HAP-1 (cell line): ENCODE measurements around the gene ZNF532.
A peak's percentile ranks its signal among the peaks of the same experiment; 100 is the strongest.
"Not testable (repeated sequence)": the region's sequence is repeated elsewhere in the genome, so short reads cannot be mapped to it uniquely, and the experiment has no call there.

Experiments
- DNase-seq, 2 experiments: peaks; one replicate each; pipeline ENCODE4 v3.0.0-alpha.2; 2016 to 2020; ENCODE audit warnings: low spot score in 2 of 2
- H3K27me3 ChIP-seq: fragments of 250-450 bp; sonication (Bioruptor Pico); 2 replicates; pipeline ENCODE4 v1.5.1; 2020; ENCODE audit warnings: low read depth, mild to moderate bottlenecking, moderate library complexity
- H3K36me3 ChIP-seq: fragments of 250-450 bp; sonication (Bioruptor Pico); replicated peaks from 2 replicates; pipeline ENCODE4 v1.5.1; 2020; ENCODE audit warnings: mild to moderate bottlenecking
- H3K4me1 ChIP-seq: fragments of 250-450 bp; sonication (Bioruptor Pico); 2 replicates; pipeline ENCODE4 v1.5.1; 2020; ENCODE audit warnings: mild to moderate bottlenecking
- H3K4me3 ChIP-seq: fragments of 250-450 bp; sonication (Bioruptor Pico); 2 replicates; pipeline ENCODE4 v1.5.1; 2020; ENCODE audit warnings: mild to moderate bottlenecking, moderate library complexity
- H3K9me3 ChIP-seq: fragments of 250-450 bp; sonication (Bioruptor Pico); 2 replicates; pipeline ENCODE4 v1.5.1; 2020; ENCODE audit warnings: mild to moderate bottlenecking, moderate library complexity
- in situ Hi-C: fragments of 300-500 bp; cut with MboI; formaldehyde crosslinking; loops from 3 replicates; pipeline ENCODE4 v1.14.3; 2020; ENCODE audit warnings: low sequenced_read_pairs, inconsistent platforms, mixed read lengths

Gene ZNF532

GRCh38 chr18:58908006-58908405, 43.3 kb downstream of the ZNF532 start:
- in situ Hi-C loops: no loop called here
- no peak overlapping the region for H3K4me3 ChIP-seq
- no peaks in the 10 kb centered on the region for H3K27me3 ChIP-seq
- H3K9me3 ChIP-seq: no peaks in the 10 kb centered on the region
- peaks cover 14% of the 10 kb centered on the region for H3K4me1 ChIP-seq
- no peak for DNase-seq
- H3K36me3 ChIP-seq: no peaks in the 10 kb centered on the region

- Histone ChIP-seq H3K4me3 (no peak overlapping the region), H3K4me1 (peaks cover 14% of the 10 kb centered on the region), H3K9me3 (no peaks in the 10 kb centered on the region), H3K27me3 (no peaks in the 10 kb centered on the region), H3K36me3 (no peaks in the 10 kb centered on the region)
- no peak for DNase-seq
- in situ Hi-C loops: no loop called here
Observed at GRCh38 chr18:58909521-58909920, 44.8 kb downstream of the ZNF532 start.

GRCh38 chr18:58911241-58911640, 46.6 kb downstream of the ZNF532 start:
- H3K4me1 ChIP-seq: peaks cover 23% of the 10 kb centered on the region
- DNase-seq: no peak
- no peaks in the 10 kb centered on the region for H3K9me3 ChIP-seq
- in situ Hi-C loops: no loop called here
- no peaks in the 10 kb centered on the region for H3K36me3 ChIP-seq
- H3K27me3 ChIP-seq: no peaks in the 10 kb centered on the region
- H3K4me3 ChIP-seq: no peak overlapping the region

DNA sequence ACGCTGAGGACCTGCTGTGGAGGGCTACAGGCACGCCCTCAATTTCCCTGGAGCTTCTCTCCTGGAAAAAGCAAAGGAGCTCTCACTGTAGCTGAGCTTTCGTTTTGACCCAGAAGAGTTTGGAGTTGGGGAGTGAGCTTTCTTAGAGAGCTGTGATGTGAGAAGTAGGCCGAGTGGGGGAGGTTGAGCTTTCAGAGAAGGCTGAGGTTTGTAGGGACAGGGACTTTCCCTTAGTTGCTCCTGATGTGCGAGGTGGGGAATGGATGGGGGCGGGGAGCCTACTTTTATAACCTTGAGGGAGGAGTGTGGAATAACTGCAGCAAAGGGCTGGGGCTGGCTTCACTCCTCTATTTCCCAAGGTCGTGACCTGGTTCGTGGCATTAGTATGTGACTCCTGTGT, 47.1 kb downstream of the ZNF532 start:
- in situ Hi-C loops: no loop called here
- no peaks in the 10 kb centered on the region for H3K36me3 ChIP-seq
- no peak overlapping the region for H3K4me3 ChIP-seq
- H3K4me1 ChIP-seq: peaks cover 23% of the 10 kb centered on the region
- no peaks in the 10 kb centered on the region for H3K27me3 ChIP-seq
- H3K9me3 ChIP-seq: no peaks in the 10 kb centered on the region
- no peak for DNase-seq

GRCh38 chr18:58915006-58915799, 50.5 kb downstream of the ZNF532 start:
- H3K9me3 ChIP-seq: no peaks in the 10 kb centered on the region
- no peaks in the 10 kb centered on the region for H3K27me3 ChIP-seq
- H3K36me3 ChIP-seq: no peaks in the 10 kb centered on the region
- in situ Hi-C loops: no loop called here
- H3K4me3 ChIP-seq: no peak overlapping the region
- DNase-seq: no peak
- H3K4me1 ChIP-seq: peaks cover 9% of the 10 kb centered on the region

- Histone ChIP-seq H3K36me3 (no peaks in the 10 kb centered on the region), H3K27me3 (no peaks in the 10 kb centered on the region)
Observed at GRCh38 chr18:58915995-58916394, 51.3 kb downstream of the ZNF532 start.

DNA sequence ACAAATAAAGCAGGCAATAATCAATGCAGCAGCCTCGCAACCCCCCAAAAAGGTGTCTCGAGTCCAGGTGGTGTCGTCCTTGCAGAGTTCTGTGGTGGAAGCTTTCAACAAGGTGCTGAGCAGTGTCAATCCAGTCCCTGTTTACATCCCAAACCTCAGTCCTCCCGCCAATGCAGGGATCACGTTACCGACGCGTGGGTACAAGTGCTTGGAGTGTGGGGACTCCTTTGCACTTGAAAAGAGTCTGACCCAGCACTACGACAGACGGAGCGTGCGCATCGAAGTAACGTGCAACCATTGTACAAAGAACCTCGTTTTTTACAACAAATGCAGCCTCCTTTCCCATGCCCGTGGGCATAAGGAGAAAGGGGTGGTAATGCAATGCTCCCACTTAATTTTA, 55.3 kb downstream of the ZNF532 start:
- H3K27me3 ChIP-seq, H3K36me3 ChIP-seq: not testable (repeated sequence)

More at GRCh38 chr18:58915995-58916394, 51.3 kb downstream of the ZNF532 start:
- Histone ChIP-seq H3K9me3 (no peaks in the 10 kb centered on the region), H3K4me3 (no peak overlapping the region), H3K4me1 (peaks cover 9% of the 10 kb centered on the region)
- DNase-seq: peak in 1 of 2 experiments; percentile 54
- in situ Hi-C loops: no loop called here

GRCh38 chr18:58922995-58923394, 58.3 kb downstream of the ZNF532 start:
- in situ Hi-C loops: no loop called here
- DNase-seq: no peak
- Histone ChIP-seq H3K9me3 (no peaks in the 10 kb centered on the region), H3K4me1 (no peaks in the 10 kb centered on the region), H3K36me3 (no peaks in the 10 kb centered on the region), H3K27me3 (no peaks in the 10 kb centered on the region), H3K4me3 (no peak overlapping the region)

More for the DNA sequence above, 55.3 kb downstream of the ZNF532 start:
- H3K4me3 ChIP-seq, H3K4me1 ChIP-seq, H3K9me3 ChIP-seq, in situ Hi-C loops, DNase-seq: not testable (repeated sequence)

- Histone ChIP-seq H3K27me3 (no peaks in the 10 kb centered on the region), H3K4me1 (no peaks in the 10 kb centered on the region), H3K36me3 (no peaks in the 10 kb centered on the region), H3K9me3 (no peaks in the 10 kb centered on the region), H3K4me3 (no peak overlapping the region)
- in situ Hi-C loops: no loop called here
- DNase-seq: no peak
Observed at GRCh38 chr18:58924473-58924872, 59.8 kb downstream of the ZNF532 start.

DNA sequence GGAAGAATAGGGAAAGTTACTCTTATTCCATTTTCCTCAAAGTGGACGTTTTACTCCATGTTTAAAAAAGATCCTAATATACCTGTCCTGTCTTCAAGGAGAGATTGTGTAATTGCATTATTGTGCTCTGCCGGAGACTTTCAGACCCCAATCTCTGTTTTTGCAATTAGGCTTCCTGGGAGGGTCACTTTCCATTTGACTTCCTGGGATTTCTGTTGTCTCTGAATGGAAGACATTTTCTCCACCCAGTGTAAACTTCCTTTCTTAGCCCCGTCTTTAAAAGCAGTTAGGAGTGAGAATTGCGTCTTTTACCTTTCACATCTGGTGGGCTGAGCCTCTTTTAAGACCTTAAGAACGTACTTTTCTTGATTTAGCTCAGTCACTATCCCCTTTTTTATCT, 63.0 kb downstream of the ZNF532 start:
- no peak for DNase-seq
- no peaks in the 10 kb centered on the region for H3K36me3 ChIP-seq
- in situ Hi-C loops: no loop called here

GRCh38 chr18:58928386-58928785, 63.7 kb downstream of the ZNF532 start:
- no peaks in the 10 kb centered on the region for H3K36me3 ChIP-seq
- in situ Hi-C loops: no loop called here
- no peaks in the 10 kb centered on the region for H3K4me1 ChIP-seq
- H3K27me3 ChIP-seq: no peaks in the 10 kb centered on the region
- no peak for DNase-seq
- no peaks in the 10 kb centered on the region for H3K9me3 ChIP-seq
- no peak overlapping the region for H3K4me3 ChIP-seq

More for the DNA sequence above, 63.0 kb downstream of the ZNF532 start:
- no peaks in the 10 kb centered on the region for H3K4me1 ChIP-seq
- H3K27me3 ChIP-seq: no peaks in the 10 kb centered on the region
- H3K4me3 ChIP-seq: no peak overlapping the region
- no peaks in the 10 kb centered on the region for H3K9me3 ChIP-seq

DNA sequence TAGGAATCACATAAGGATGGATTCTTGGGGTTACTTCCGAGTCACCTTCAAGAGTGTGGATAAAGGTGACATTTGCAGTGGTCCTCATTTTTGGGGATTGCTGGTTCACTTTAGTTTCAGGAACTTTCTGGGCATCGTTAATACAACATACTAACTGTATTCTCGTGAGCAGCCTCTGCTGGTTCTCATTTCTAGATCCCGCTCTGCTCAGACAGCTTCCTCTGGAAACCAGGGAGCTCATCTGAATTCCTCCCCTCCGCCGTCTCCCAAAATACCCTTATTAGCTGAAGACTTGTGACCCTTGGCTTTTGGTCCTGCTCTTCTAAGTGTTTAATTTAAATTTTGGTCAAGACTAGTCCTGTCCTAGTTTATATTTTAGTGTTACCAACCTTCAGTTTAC, 64.5 kb downstream of the ZNF532 start:
- in situ Hi-C loops: no loop called here
- 0 out of 2 replicates have a peak, but pooled peaks cover 3% of the 10 kb centered on the region for H3K27me3 ChIP-seq
- no peaks in the 10 kb centered on the region for H3K36me3 ChIP-seq
- no peak for DNase-seq
- H3K4me3 ChIP-seq: no peak overlapping the region
- H3K4me1 ChIP-seq: no peaks in the 10 kb centered on the region
- no peaks in the 10 kb centered on the region for H3K9me3 ChIP-seq

DNA sequence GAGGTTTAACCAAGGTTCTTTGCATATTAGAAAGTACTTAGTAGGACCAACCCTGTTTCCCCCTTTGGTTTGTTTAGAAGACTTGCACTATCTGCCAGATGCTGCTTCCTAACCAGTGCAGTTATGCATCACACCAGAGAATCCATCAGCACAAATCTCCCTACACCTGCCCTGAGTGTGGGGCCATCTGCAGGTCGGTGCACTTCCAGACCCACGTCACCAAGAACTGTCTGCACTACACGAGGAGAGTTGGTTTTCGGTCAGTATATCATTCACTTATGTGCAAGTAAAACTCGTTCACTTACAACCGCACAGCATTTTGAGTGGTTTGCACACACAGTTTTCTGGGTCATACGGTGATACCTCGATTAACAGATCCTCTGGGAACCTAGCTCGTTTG, 69.7 kb downstream of the ZNF532 start:
- no peaks in the 10 kb centered on the region for H3K9me3 ChIP-seq
- H3K4me1 ChIP-seq: peaks cover 4% of the 10 kb centered on the region; the same call in 1 of the 2 replicates
- in situ Hi-C loops: no loop called here
- no peaks in the 10 kb centered on the region for H3K36me3 ChIP-seq
- no peak overlapping the region for H3K4me3 ChIP-seq
- H3K27me3 ChIP-seq: 0 out of 2 replicates have a peak, but pooled peaks cover 4% of the 10 kb centered on the region
- DNase-seq: no peak

DNA sequence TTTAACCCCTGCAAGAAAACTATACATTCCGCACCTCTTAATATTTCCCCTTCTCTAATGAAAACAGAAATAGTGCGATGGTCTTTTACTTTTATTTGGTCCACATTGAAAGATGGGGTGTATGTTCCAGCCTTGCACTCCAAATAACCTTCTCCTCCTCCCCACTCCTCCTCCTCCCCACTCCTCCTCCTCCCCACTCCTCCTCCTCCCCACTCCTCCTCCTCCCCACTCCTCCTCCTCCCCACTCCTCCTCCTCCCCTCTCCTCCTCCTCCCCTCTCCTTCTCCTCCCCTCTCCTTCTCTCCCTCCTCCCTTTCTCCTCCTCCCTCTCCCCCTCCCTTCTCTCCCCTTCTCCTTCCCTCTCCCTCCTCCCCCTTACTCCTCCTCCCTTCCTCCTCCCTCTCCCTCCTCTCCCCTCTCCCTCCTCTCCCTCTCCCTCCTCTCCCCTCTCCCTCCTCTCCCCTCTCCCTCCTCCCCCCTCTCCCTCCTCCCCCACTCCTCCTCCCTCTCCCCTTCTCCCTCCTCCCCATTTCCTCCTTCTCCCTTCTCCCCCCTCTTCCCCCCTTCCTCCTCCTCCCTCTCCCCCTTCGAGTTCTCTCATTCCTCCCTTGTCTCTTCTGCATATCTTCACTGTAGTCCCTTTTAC, 70.4 kb downstream of the ZNF532 start:
- DNase-seq: no peak
- no peaks in the 10 kb centered on the region for H3K9me3 ChIP-seq
- in situ Hi-C loops: no loop called here
- H3K36me3 ChIP-seq: no peaks in the 10 kb centered on the region
- H3K4me1 ChIP-seq: peaks cover 4% of the 10 kb centered on the region; the same call in 1 of the 2 replicates
- H3K4me3 ChIP-seq: no peak overlapping the region
- 0 out of 2 replicates have a peak, but pooled peaks cover 4% of the 10 kb centered on the region for H3K27me3 ChIP-seq
